KOPT-K1 (cell line): ENCODE results near the gene PSME2.
"Not testable (repeated sequence)": the region's sequence is repeated elsewhere in the genome, so short reads cannot be mapped to it uniquely, and the experiment has no call there.

ENCODE experiments used
- H3K27ac ChIP-seq: fragments of 200-600 bp; sonication (generic); 2 replicates; pipeline ENCODE4 v1.5.1; 2016; ENCODE audit warnings: antibody characterized with exemption, mild to moderate bottlenecking, low read depth, low read length; ENCODE audit not compliant: poor library complexity, severe bottlenecking
- H3K36me3 ChIP-seq: fragments of 200-600 bp; sonication (generic); 2 replicates; pipeline ENCODE4 v1.5.1; 2017; ENCODE audit warnings: antibody characterized with exemption, mild to moderate bottlenecking, low read length, moderate library complexity; ENCODE audit not compliant: insufficient read depth
- H3K9me3 ChIP-seq: fragments of 200-600 bp; sonication (generic); 2 replicates; pipeline ENCODE4 v1.5.1; 2017; ENCODE audit warnings: antibody characterized with exemption, low read length, mild to moderate bottlenecking; ENCODE audit not compliant: insufficient read depth, poor library complexity, severe bottlenecking

PSME2 gene

DNA sequence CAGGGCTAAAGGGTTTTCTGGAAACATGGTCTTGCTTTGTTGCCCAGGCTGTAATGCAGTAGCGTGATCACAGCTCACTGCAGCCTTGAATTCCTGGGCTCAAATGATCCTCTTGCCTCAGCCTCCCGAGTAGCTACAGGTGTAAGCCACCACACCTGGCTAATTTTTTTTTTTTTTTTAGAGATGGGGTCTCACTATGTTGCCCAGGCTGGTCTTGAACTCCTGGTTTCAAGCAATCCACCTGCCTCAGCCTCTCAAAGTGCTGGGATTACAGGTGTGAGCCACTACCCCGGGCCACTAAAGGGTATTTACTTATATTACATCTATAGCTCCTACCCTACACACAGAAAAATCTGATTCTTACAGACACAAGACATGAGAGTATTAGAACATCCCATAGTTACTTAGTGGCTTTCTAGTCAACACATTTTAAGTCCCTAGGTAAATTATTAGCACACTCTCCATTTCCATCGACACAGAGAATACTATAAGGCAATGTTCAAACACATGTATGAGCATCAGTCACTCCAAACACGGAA, 38.0 kb downstream of the PSME2 start:
- Histone ChIP-seq H3K36me3 (no peaks in the 10 kb centered on the region), H3K9me3 (no peaks in the 10 kb centered on the region), H3K27ac (peak overlapping the region; percentile 54)

DNA sequence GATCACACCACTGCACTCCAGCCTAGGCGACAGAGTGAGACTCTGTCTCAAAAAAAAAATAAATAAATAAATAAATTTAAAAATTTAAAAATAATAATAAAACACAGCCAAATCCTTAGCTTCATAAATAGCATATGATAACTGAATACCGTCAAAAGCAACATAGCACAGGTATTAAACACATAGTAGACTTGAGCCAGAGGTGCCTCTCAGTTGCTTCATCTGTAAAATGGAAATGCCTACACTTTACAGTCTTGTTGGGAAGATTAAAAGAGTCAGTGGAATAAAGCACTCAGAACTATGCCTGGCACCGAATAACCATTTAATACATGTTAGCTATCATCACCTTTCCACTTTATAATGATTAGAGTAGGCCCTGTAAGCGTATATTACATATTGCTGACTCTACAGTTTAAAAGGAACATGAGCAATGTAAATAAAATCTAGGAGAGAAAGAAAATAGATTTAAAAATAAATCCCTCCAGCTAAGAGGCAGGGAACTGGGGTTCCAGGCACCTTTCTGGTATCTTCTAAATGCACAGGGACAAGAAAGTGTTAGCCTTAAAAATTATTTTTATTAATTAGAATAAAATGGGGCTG, 39.6 kb downstream of the PSME2 start:
- Histone ChIP-seq H3K27ac (no peak overlapping the region), H3K36me3 (no peaks in the 10 kb centered on the region), H3K9me3 (no peaks in the 10 kb centered on the region)

- H3K36me3 ChIP-seq, H3K9me3 ChIP-seq, H3K27ac ChIP-seq: not testable (repeated sequence)
Observed at GRCh38 chr14:24105609-24106239, 40.7 kb downstream of the PSME2 start.

- no peaks in the 10 kb centered on the region for H3K9me3 ChIP-seq
- no peaks in the 10 kb centered on the region; the same call in 1 of the 2 replicates for H3K36me3 ChIP-seq
- H3K27ac ChIP-seq, result no peak overlapping the region
Observed at GRCh38 chr14:24103451-24103850, 43.0 kb downstream of the PSME2 start.

DNA sequence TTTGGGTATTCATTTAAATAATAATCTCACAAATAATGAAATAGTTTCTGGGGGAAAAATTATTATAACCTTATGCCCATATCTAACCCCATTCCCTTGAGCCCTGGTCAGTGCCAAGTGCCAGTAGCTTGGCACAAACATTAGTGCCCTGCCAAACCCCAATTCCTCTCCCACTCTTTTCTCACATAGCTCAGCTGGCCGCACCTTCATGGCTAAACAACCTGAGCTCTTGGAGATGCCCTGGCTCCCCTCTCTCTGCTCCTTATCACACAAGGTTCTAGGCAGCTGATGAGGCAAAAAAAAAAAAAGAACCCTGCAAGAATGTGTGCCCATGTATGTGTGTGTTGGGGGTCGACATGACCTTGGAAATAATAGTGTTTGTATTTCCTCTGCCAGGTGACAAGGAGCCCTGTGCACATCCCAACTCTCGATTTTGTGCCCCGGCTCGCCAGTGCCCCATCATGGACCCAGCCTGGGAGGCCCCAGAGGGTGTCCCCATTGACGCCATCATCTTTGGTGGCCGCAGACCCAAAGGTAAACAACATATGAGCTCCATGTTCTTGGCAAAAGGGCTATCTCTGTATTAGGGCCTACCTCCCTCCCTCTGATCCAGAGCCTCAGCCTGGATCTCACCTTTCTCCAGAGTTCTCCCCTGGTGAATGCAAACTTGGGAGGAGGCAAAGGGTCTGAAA, 43.9 kb downstream of the PSME2 start:
- no peak overlapping the region for H3K27ac ChIP-seq
- H3K36me3 ChIP-seq, result no peaks in the 10 kb centered on the region; the same call in 1 of the 2 replicates
- no peaks in the 10 kb centered on the region for H3K9me3 ChIP-seq

DNA sequence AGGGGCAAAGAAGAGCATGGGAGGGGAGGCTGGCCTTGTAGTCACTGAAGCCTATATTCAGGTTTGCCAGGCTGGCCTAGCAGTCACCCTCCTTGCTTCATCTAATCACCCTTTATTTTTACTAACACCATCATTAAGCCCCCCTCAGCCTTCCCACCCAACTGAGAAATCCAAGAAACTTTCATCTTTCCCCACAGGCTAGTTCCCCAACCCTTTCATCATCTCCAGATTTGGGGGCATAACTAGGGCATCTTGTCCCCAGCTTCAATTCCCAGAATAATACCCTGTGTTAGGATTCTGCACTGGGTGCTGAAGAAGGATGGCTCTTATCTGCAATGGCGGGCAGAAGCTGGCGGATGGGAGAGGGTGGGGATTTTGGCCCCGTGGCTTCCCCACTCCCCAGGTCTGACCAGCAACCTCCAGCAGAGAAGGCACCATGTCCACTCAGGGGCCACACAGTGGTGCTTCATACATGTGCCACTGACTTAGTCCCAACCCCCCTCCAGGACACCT, 45.4 kb downstream of the PSME2 start:
- H3K36me3 ChIP-seq, result no peaks in the 10 kb centered on the region; the same call in 1 of the 2 replicates
- no peak overlapping the region for H3K27ac ChIP-seq
- no peaks in the 10 kb centered on the region for H3K9me3 ChIP-seq

- Histone ChIP-seq H3K9me3 (no peaks in the 10 kb centered on the region), H3K36me3 (no peaks in the 10 kb centered on the region; the same call in 1 of the 2 replicates), H3K27ac (no peak overlapping the region)
Observed at GRCh38 chr14:24100197-24100981, 46.0 kb downstream of the PSME2 start.

- Histone ChIP-seq H3K27ac (no peak overlapping the region), H3K9me3 (no peaks in the 10 kb centered on the region), H3K36me3 (no peaks in the 10 kb centered on the region; the same call in 1 of the 2 replicates)
Observed at GRCh38 chr14:24098927-24099813, 47.2 kb downstream of the PSME2 start.

GRCh38 chr14:24098229-24098926, 48.0 kb downstream of the PSME2 start:
- Histone ChIP-seq H3K27ac (no peak overlapping the region), H3K9me3 (no peaks in the 10 kb centered on the region), H3K36me3 (no peaks in the 10 kb centered on the region; the same call in 1 of the 2 replicates)

DNA sequence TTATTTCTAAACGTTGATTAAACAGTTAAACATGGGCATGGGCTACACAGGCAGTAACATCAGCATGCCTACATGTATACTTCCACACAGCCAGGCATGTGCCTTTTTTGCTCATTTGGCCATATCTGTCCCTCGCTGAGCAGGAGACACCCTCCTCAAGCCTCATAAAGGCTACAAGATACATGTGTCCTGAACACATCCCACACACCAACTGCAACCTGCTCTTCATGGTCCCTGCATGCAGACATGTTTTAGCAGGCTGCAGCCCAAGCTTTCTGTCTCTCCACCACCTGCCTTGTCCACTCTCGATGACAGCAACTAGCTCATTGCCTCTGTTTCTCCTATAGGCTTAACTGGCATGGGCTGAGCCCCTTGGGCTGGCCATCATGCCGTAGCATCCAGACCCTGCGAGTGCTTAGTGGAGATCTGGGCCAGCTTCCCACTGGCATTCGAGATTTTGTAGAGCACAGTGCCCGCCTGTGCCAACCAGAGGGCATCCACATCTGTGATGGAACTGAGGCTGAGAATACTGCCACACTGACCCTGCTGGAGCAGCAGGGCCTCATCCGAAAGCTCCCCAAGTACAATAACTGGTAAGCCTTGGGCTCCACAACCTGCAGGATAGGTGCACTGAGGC, 49.7 kb downstream of the PSME2 start:
- H3K36me3 ChIP-seq, result no peaks in the 10 kb centered on the region; the same call in 1 of the 2 replicates
- no peak overlapping the region for H3K27ac ChIP-seq
- no peaks in the 10 kb centered on the region for H3K9me3 ChIP-seq

DNA sequence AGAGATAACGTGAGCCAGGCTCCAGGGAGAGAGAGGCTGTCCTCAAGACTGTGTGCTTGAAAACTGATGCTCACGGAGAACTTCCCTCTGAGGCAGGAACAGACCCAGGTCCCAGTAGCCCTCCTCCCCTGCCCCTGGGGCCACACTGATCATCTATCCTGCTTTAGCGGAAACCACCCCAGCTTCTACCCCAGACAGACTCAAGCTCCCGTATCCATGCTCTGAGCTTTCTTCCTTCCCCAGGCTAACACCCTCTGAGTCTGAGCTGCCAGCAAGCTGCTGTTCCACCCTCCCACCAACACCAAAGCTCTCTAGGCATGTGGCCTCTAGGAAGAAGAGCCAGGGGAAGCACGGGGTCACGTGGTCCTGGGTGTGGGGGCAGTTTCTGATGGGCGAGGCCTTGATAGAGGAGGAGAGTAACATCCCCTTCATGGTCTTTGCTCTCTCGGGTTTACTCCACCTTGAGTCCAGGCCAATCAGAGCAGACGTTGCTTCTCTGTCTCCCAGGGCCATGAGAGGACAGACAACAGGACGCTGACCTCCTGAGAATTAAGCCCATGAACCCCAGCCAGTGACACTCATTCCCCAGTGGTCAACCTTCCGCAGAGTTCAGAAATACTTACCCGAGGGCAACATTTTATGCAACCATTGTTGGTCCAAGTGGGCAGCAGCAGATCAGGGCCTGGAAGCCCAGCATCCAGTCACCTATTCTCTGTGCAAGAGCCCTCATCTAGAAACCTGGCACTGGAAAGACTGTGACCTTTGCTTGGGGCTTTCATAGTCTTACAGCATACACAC, 50.9 kb downstream of the PSME2 start:
- Histone ChIP-seq H3K27ac (peak overlapping the region; percentile 79), H3K36me3 (no peaks in the 10 kb centered on the region; the same call in 1 of the 2 replicates), H3K9me3 (no peaks in the 10 kb centered on the region)

GRCh38 chr14:24094841-24095270, 51.6 kb downstream of the PSME2 start:
- H3K27ac ChIP-seq, result peak overlapping the region; percentile 79
- H3K36me3 ChIP-seq, result no peaks in the 10 kb centered on the region; the same call in 1 of the 2 replicates
- H3K9me3 ChIP-seq, result no peaks in the 10 kb centered on the region
